NCI-H82 (cell line): Measurements from ENCODE around the gene STIM1.
"Not testable (repeated sequence)": the region's sequence is repeated elsewhere in the genome, so short reads cannot be mapped to it uniquely, and the experiment has no call there.

Source experiments
- DNase-seq: peaks from one replicate; lab custom pipeline; 2025; lab: John Stamatoyannopoulos, UW

The STIM1 gene

GRCh38 chr11:3983101-3983500 lies 127.6 kb downstream of the STIM1 start:
- no peak for DNase-seq

GRCh38 chr11:3984896-3985295 lies 129.4 kb downstream of the STIM1 start:
- peak; percentile 10 for DNase-seq

GRCh38 chr11:3985631-3986030 lies 130.2 kb downstream of the STIM1 start:
- no peak for DNase-seq

GRCh38 chr11:3986301-3986700 lies 130.8 kb downstream of the STIM1 start:
- no peak for DNase-seq

- no peak for DNase-seq
Observed at GRCh38 chr11:3989276-3989920, 133.9 kb downstream of the STIM1 start.

- DNase-seq = no peak
Observed at GRCh38 chr11:3989921-3990290, 134.4 kb downstream of the STIM1 start.

- DNase-seq = no peak
Observed at GRCh38 chr11:3990406-3990805, 134.9 kb downstream of the STIM1 start.

GRCh38 chr11:3992964-3993363 lies 137.5 kb downstream of the STIM1 start:
- DNase-seq = no peak

- no peak for DNase-seq
Observed at GRCh38 chr11:3994030-3994640, 138.7 kb downstream of the STIM1 start.

- DNase-seq = no peak
Observed at GRCh38 chr11:3995307-3995706, 139.8 kb downstream of the STIM1 start.

GRCh38 chr11:3995949-3996554 lies 140.6 kb downstream of the STIM1 start:
- no peak for DNase-seq

- no peak for DNase-seq
Observed at GRCh38 chr11:3996651-3997050, 141.2 kb downstream of the STIM1 start.

- DNase-seq = not testable (repeated sequence)
Observed at GRCh38 chr11:4004753-4005152, 149.3 kb downstream of the STIM1 start.

GRCh38 chr11:4006946-4007680 lies 151.6 kb downstream of the STIM1 start:
- no peak for DNase-seq

- no peak for DNase-seq
Observed at GRCh38 chr11:4008116-4008515, 152.7 kb downstream of the STIM1 start.

- not testable (repeated sequence) for DNase-seq
Observed at GRCh38 chr11:4016602-4017001, 161.1 kb downstream of the STIM1 start.

GRCh38 chr11:4017129-4017528 lies 161.7 kb downstream of the STIM1 start:
- DNase-seq = no peak

- no peak for DNase-seq
Observed at GRCh38 chr11:4018641-4019040, 163.2 kb downstream of the STIM1 start.

- no peak for DNase-seq
Observed at GRCh38 chr11:4019891-4020290, 164.4 kb downstream of the STIM1 start.

GRCh38 chr11:4022669-4023068 lies 167.2 kb downstream of the STIM1 start:
- DNase-seq = no peak

GRCh38 chr11:4025248-4025966 lies 169.9 kb downstream of the STIM1 start:
- DNase-seq = no peak

- no peak for DNase-seq
Observed at GRCh38 chr11:4025967-4026324, 170.5 kb downstream of the STIM1 start.
